Neural crest cell (in vitro differentiated cells): Measurements from ENCODE around the gene SRRM4. TPM values are rescaled to one million over a fixed set of nuclear protein-coding genes. Genes with fewer than 3 reads are reported as not detected.

Source experiments
- DNase-seq: peaks from one replicate; pipeline ENCODE4 v3.0.0; 2021; ENCODE audit warnings: low read depth, mixed read lengths, low spot score
- H3K27ac Mint-ChIP-seq: one replicate; pipeline ENCODE4 v1.8.0; 2021; ENCODE audit warnings: mild to moderate bottlenecking, mixed read lengths; ENCODE audit not compliant: unreplicated experiment
- H3K27me3 Mint-ChIP-seq: 2 replicates; pipeline ENCODE4 v1.8.0; 2021; ENCODE audit warnings: low read depth, mild to moderate bottlenecking, mixed read lengths
- H3K36me3 Mint-ChIP-seq: 2 replicates; pipeline ENCODE4 v1.8.0; 2021; ENCODE audit warnings: low read depth, mild to moderate bottlenecking, mixed read lengths
- H3K4me1 Mint-ChIP-seq: 2 replicates; pipeline ENCODE4 v1.8.0; 2021; ENCODE audit warnings: mixed read lengths
- H3K4me3 Mint-ChIP-seq: one replicate; pipeline ENCODE4 v1.8.0; 2021; ENCODE audit warnings: mild to moderate bottlenecking, mixed read lengths
- H3K9me3 Mint-ChIP-seq: 2 replicates; pipeline ENCODE4 v1.8.0; 2021; ENCODE audit warnings: mixed read lengths
- CTCF ChIP-seq: fragments of 200-600 bp; sonication (generic); conservative IDR thresholded peaks from 2 replicates; pipeline ENCODE4 v1.5.0; 2021; ENCODE audit warnings: antibody characterized with exemption, mild to moderate bottlenecking
- long read RNA-seq: library from polyadenylated mRNA; unstranded; transcript quantifications from one replicate; pipeline ENCODE4 v2.0.0, GENCODE V29; 2020
- total RNA-seq: library from RNA; stranded (reverse); gene quantifications from 2 replicates; pipeline ENCODE4 v1.2.1, GENCODE V29; 2021

The SRRM4 gene
- 9.1 and 10.8 TPM in 2 replicates for total RNA-seq
- long read RNA-seq, partial matches to known transcripts = 1 of 3 reads
- long read RNA-seq, other reads (novel, unspliced or antisense) = 2 of 3 reads

- Mint-ChIP-seq H3K36me3 (no peaks in the 10 kb centered on the region), H3K9me3 (no peaks in the 10 kb centered on the region), H3K27ac (peak within 1 kb of the TSS; percentile 53), H3K27me3 (peaks cover 60% of the 10 kb centered on the region), H3K4me3 (peak within 1 kb of the TSS; percentile 90), H3K4me1 (peaks cover 50% of the 10 kb centered on the region)
- no peak for TF ChIP-seq CTCF
- peak; percentile 83 for DNase-seq
These were observed at the start of gene SRRM4 for GRCh38 chr12:118981285-118982211. Gene SRRM4 (plus strand): TSS chr12:118981541. CDS start chr12:118981883, 342 bp downstream.

GRCh38 chr12:118946256-118946655 lies 35.1 kb upstream of the SRRM4 start:
- H3K27me3 Mint-ChIP-seq = peaks cover 33% of the 10 kb centered on the region
- H3K27ac Mint-ChIP-seq = no peak overlapping the region
- peaks cover 3% of the 10 kb centered on the region for H3K9me3 Mint-ChIP-seq
- H3K36me3 Mint-ChIP-seq = no peaks in the 10 kb centered on the region
- peaks cover 2% of the 10 kb centered on the region for H3K4me1 Mint-ChIP-seq
- H3K4me3 Mint-ChIP-seq = no peak overlapping the region
- TF ChIP-seq CTCF = no peak
- DNase-seq = no peak

- TF ChIP-seq CTCF = no peak
- peaks cover 49% of the 10 kb centered on the region for H3K4me1 Mint-ChIP-seq
- H3K4me3 Mint-ChIP-seq = no peak overlapping the region
- no peaks in the 10 kb centered on the region for H3K27me3 Mint-ChIP-seq
- no peak overlapping the region for H3K27ac Mint-ChIP-seq
- peaks cover 2% of the 10 kb centered on the region for H3K36me3 Mint-ChIP-seq
- no peak for DNase-seq
- H3K9me3 Mint-ChIP-seq = peaks cover 12% of the 10 kb centered on the region
These were observed 22.8 kb upstream of the SRRM4 start for GRCh38 chr12:118958520-118958919.

GRCh38 chr12:118959348-118959747 lies 22.0 kb upstream of the SRRM4 start:
- no peak for DNase-seq
- H3K27ac Mint-ChIP-seq = no peak overlapping the region
- H3K4me3 Mint-ChIP-seq = no peak overlapping the region
- peaks cover 2% of the 10 kb centered on the region for H3K36me3 Mint-ChIP-seq
- H3K9me3 Mint-ChIP-seq = peaks cover 11% of the 10 kb centered on the region
- no peak for TF ChIP-seq CTCF
- H3K4me1 Mint-ChIP-seq = peaks cover 42% of the 10 kb centered on the region
- no peaks in the 10 kb centered on the region for H3K27me3 Mint-ChIP-seq

- Mint-ChIP-seq H3K4me3 (no peak overlapping the region), H3K4me1 (peaks cover 37% of the 10 kb centered on the region), H3K9me3 (peaks cover 7% of the 10 kb centered on the region), H3K27me3 (no peaks in the 10 kb centered on the region), H3K36me3 (no peaks in the 10 kb centered on the region), H3K27ac (no peak overlapping the region)
- no peak for TF ChIP-seq CTCF
- DNase-seq = no peak
These were observed 21.3 kb upstream of the SRRM4 start for GRCh38 chr12:118959985-118960560.
